AG10803 (cell line): Measurements from ENCODE around the gene PLEKHG3.
A peak's percentile ranks its signal among the peaks of the same experiment; 100 is the strongest.

Source experiments
- DNase-seq: peaks from one replicate; pipeline ENCODE4 v3.0.0; 2010; ENCODE audit warnings: low read depth
- H3K4me3 ChIP-seq: 2 replicates; pipeline ENCODE4 v1.5.1; 2011; ENCODE audit warnings: mild to moderate bottlenecking, low read length, control low read depth
- TF ChIP-seq, protein P1 (sequence below): conservative IDR thresholded peaks from 2 replicates; pipeline ENCODE4 v1.5.1; 2011; ENCODE audit warnings: mild to moderate bottlenecking, low read length, control low read depth, inconsistent platforms

The PLEKHG3 gene

GRCh38 chr14:64707661-64708060 lies 3.4 kb downstream of the PLEKHG3 start:
- TF ChIP-seq, protein P1, sequence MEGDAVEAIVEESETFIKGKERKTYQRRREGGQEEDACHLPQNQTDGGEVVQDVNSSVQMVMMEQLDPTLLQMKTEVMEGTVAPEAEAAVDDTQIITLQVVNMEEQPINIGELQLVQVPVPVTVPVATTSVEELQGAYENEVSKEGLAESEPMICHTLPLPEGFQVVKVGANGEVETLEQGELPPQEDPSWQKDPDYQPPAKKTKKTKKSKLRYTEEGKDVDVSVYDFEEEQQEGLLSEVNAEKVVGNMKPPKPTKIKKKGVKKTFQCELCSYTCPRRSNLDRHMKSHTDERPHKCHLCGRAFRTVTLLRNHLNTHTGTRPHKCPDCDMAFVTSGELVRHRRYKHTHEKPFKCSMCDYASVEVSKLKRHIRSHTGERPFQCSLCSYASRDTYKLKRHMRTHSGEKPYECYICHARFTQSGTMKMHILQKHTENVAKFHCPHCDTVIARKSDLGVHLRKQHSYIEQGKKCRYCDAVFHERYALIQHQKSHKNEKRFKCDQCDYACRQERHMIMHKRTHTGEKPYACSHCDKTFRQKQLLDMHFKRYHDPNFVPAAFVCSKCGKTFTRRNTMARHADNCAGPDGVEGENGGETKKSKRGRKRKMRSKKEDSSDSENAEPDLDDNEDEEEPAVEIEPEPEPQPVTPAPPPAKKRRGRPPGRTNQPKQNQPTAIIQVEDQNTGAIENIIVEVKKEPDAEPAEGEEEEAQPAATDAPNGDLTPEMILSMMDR: no peak
- DNase-seq: peak; percentile 77
- no peak overlapping the region for H3K4me3 ChIP-seq

DNA sequence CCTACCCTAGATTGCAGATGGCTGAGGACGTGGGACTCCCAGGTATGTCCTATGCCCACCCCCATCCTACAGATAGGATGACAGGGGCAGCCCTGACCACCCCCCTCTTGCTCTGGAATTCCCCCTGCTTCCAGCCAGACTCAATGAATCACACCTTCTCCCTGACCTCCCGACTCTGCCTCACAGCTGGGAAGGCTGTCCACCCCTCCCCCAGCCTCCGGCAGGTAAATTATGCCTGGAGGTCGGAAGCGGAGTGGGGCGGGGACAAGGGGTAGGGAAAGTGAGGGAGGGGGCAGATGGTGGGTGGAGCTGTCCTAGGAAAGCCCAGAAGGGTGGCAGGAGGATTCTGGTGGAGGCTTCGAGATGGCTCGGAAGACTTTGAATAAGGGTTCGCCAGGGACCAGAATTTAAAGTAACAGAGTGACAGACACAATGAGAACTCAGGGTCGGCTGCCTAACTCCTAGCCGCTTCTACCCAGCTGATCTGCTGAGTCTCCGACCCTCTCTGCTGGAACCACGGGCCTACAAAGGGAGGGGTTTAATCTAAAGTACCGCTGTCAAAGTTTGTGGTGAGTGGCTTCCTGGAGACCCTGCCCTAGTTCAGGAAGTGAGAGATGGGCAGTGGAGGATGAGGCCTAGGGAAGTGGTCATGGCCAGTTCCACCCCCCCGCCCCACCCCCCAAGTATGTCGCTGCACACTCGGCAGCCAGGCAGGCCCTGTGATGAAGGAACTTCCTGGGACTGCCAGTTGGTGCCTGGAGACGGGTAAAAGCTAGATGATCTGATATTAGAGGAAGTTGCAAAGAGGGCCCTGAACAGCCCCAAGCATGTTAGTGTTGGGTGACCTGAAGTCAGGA lies 4.2 kb downstream of the PLEKHG3 start:
- DNase-seq: no peak
- no peak overlapping the region for H3K4me3 ChIP-seq
- TF ChIP-seq, protein P1: no peak

DNA sequence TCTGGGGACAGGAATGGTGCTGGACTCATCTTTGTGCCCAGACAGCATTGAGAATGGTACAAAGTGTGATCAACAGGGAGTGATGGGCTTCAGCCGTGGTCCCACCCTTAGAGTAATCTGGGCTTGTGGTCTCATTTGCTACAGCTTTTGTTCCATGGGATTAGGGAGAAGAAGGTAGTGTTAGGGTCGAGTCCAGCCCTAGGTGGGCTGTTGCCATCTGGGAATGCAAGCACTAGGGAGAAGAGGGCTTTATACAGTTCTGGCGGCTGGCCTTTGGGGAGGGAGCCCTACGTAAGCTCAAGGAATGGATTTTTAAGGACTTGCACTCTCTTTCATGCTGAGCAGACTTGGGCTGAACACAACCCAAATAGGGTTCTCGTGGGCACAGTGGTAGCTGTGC lies 4.9 kb downstream of the PLEKHG3 start:
- no peak for DNase-seq
- TF ChIP-seq, protein P1: no peak
- H3K4me3 ChIP-seq: no peak overlapping the region

- no peak overlapping the region for H3K4me3 ChIP-seq
- DNase-seq: no peak
- TF ChIP-seq, protein P1: no peak
Measured at GRCh38 chr14:64711039-64711438, 6.8 kb downstream of the PLEKHG3 start.

GRCh38 chr14:64713677-64714076 lies 9.5 kb downstream of the PLEKHG3 start:
- no peak for DNase-seq
- TF ChIP-seq, protein P1: no peak
- no peak overlapping the region for H3K4me3 ChIP-seq

DNA sequence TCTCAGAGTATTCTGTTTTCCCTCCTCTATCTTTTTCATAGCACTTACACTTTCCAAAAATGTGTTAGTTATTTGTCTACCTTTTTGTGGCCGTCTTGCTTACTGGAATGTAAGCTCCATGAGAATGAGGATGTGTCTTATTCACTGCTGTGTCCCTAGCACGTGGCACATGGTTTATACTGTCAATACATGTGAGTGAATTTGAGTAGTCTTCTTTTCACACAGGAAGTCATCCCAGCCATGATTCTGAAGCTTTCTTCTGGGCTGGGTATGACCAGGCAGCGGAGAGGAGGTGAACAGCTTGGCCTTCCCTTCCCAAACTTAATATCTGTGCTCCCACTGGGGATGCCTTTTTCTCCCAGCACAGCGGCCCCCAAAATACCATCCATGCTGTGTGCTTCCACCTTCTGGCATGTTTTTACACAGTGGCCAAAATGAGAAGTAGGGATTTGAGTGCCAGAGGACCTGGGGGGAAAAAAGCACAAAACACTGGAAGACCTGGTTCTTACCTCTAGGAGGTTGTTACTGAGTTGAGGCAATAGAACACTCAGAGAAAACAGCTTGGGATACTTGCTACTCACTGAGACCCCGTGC lies 10.3 kb downstream of the PLEKHG3 start:
- TF ChIP-seq, protein P1: no peak
- no peak overlapping the region for H3K4me3 ChIP-seq
- DNase-seq: no peak

DNA sequence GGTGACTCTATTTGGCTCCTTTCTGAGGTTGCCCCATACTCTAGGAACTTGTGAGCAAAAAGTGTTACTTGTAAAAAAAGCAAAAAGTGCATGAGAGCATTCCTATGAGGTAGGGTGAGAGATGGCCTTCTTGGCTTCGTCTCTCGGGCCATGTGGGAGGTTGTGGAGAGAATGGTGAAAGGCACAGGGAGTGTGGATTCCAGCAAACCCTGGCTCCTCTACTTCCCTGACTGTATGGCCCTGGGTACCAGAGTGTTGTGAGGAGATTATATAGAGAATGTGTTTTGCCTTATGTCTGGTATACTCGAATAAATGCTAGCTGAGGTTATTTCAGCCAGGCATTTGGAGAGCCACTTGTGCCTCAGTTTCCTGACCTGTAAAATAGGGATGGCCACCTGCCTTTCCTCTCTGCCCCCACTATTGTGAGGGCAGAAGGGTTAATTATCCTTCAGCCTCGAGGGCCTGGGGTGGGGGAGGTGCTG lies 11.0 kb downstream of the PLEKHG3 start:
- TF ChIP-seq, protein P1: no peak
- H3K4me3 ChIP-seq: no peak overlapping the region
- DNase-seq: no peak
